GM12891 (cell line): ENCODE data around the gene SLC4A3.

ENCODE experiments used
- POLR2A ChIP-seq: IDR thresholded peaks from 2 replicates; pipeline ENCODE4 v1.6.1; 2011; ENCODE audit warnings: low read depth, low read length, control low read depth
- POLR2AphosphoS5 ChIP-seq: IDR thresholded peaks from 2 replicates; pipeline ENCODE4 v1.6.1; 2011; ENCODE audit warnings: low read depth, low read length, control low read depth
- POU2F2 ChIP-seq: IDR thresholded peaks from 2 replicates; pipeline ENCODE4 v1.6.1; 2011; ENCODE audit warnings: low read depth, mild to moderate bottlenecking, control low read depth, low read length, moderate library complexity
- TAF1 ChIP-seq: IDR thresholded peaks from 2 replicates; pipeline ENCODE4 v1.6.1; 2011; ENCODE audit warnings: low read depth, low read length, control low read depth

GRCh38 chr2:219679571-219679970 is 52.1 kb downstream of the SLC4A3 start:
- TF ChIP-seq POLR2A, result no peak
- no peak for TF ChIP-seq POLR2AphosphoS5
- TF ChIP-seq POU2F2, result no peak
- no peak for TF ChIP-seq TAF1
